ENCODE measurements around the gene INPP4A. TPM values are rescaled to one million over a fixed set of nuclear protein-coding genes. Genes with fewer than 3 reads are reported as not detected.

INPP4A gene
- total and polyA plus RNA-seq, 9 of the 15 experiments (the other 6 are each of a cell fraction or from before 2014, with no cell fraction given): 1.8 to 15.7 (median 8.3) TPM

- TF ChIP-seq RBBP5 (IDR thresholded peaks at IDR 0.05; ENCODE audit: borderline replicate concordance, insufficient read depth, low read length, poor library complexity, severe bottlenecking) (no peak), COPS2 (conservative IDR thresholded peaks at IDR 0.05) (no peak), TEAD2 (tag; IDR thresholded peaks at IDR 0.05) (no peak), ATF3 (IDR thresholded peaks at IDR 0.05) (no peak), ATF3 (CRISPR knock-in tag; conservative IDR thresholded peaks at IDR 0.05) (no peak), UBTF (IDR thresholded peaks at IDR 0.05; ENCODE audit: borderline replicate concordance in 1 of 2, low read depth in 2 of 2, low read length in 2 of 2) (no peak), RNF219 (CRISPR knock-in tag; IDR thresholded peaks at IDR 0.05) (no peak), GABPB1 (CRISPR knock-in tag; IDR thresholded peaks at IDR 0.05) (peak; percentile 46; the same call in 1 of the 2 replicates), RFX7 (CRISPR knock-in tag; IDR thresholded peaks at IDR 0.05) (no peak), MNT (conservative IDR thresholded peaks at IDR 0.05) (peak in 1 of 2 experiments; percentile 47; a peak in 2 of 4 replicates), ZNF12 (CRISPR knock-in tag; IDR thresholded peaks at IDR 0.05) (peak; percentile 99), ZNF740 (CRISPR knock-in tag; IDR thresholded peaks at IDR 0.05) (no peak), ZNF740 (tag; IDR thresholded peaks at IDR 0.05) (no peak), SAP30 (IDR thresholded peaks at IDR 0.05; ENCODE audit: borderline replicate concordance, insufficient read depth, low read depth, low read length, poor library complexity, severe bottlenecking) (no peak), KHSRP (IDR thresholded peaks at IDR 0.05) (no peak), FOXJ3 (CRISPR knock-in tag; IDR thresholded peaks at IDR 0.05) (no peak), ZNF239 (CRISPR knock-in tag; IDR thresholded peaks at IDR 0.05) (no peak), NR2C2 (CRISPR knock-in tag; IDR thresholded peaks at IDR 0.05) (no peak), NR2C2 (tag; IDR thresholded peaks at IDR 0.05) (0 out of 2 replicates have a peak, but pooled peaks have one; percentile 28)
Measured at GRCh38 chr2:98464772-98465310, 20.2 kb downstream of the INPP4A start (continued).
